Measurements from ENCODE around the gene ARHGAP18. TPM values are rescaled to one million over a fixed set of nuclear protein-coding genes. Genes with fewer than 3 reads are reported as not detected.

ARHGAP18 gene
- total RNA-seq, 1 experiment from 2014 or later, result 64.5 TPM

- peak overlapping the region; percentile 31 for H3K27ac Mint-ChIP-seq (ENCODE audit: unreplicated experiment)
- no peaks in the 10 kb centered on the region for H3K9me3 Mint-ChIP-seq (ENCODE audit: low read depth, unreplicated experiment)
- no peak for DNase-seq
- H3K4me3 Mint-ChIP-seq (ENCODE audit: low read depth, unreplicated experiment), result no peak overlapping the region
- intact Hi-C loops (cut with micrococcal nuclease; ENCODE audit: unreplicated experiment), result no loop called here
- CTCF ChIA-PET, result no interaction called here
- TF ChIP-seq CTCF (IDR thresholded peaks at IDR 0.05; ENCODE audit: unreplicated experiment), result no peak
- no TSS peak for BruUV-seq (replicated peaks)
- H3K27me3 Mint-ChIP-seq (ENCODE audit: unreplicated experiment), result no peaks in the 10 kb centered on the region
- peaks cover 50% of the 10 kb centered on the region for H3K4me1 Mint-ChIP-seq (ENCODE audit: low read depth, unreplicated experiment)
- peaks cover 16% of the 10 kb centered on the region for H3K36me3 Mint-ChIP-seq (ENCODE audit: insufficient read depth, unreplicated experiment)
Observed at GRCh38 chr6:129661536-129662405, 48.2 kb downstream of the ARHGAP18 start.

GRCh38 chr6:129660346-129660676 lies 49.7 kb downstream of the ARHGAP18 start:
- H3K27me3 Mint-ChIP-seq (ENCODE audit: unreplicated experiment), result no peaks in the 10 kb centered on the region
- no peaks in the 10 kb centered on the region for H3K9me3 Mint-ChIP-seq (ENCODE audit: low read depth, unreplicated experiment)
- no TSS peak for BruUV-seq (replicated peaks)
- intact Hi-C loops (cut with micrococcal nuclease; ENCODE audit: unreplicated experiment), result no loop called here
- H3K27ac Mint-ChIP-seq (ENCODE audit: unreplicated experiment), result no peak overlapping the region
- H3K4me1 Mint-ChIP-seq (ENCODE audit: low read depth, unreplicated experiment), result peaks cover 57% of the 10 kb centered on the region
- no peak overlapping the region for H3K4me3 Mint-ChIP-seq (ENCODE audit: low read depth, unreplicated experiment)
- H3K36me3 Mint-ChIP-seq (ENCODE audit: insufficient read depth, unreplicated experiment), result peaks cover 25% of the 10 kb centered on the region
- no peak for TF ChIP-seq CTCF (IDR thresholded peaks at IDR 0.05; ENCODE audit: unreplicated experiment)
- DNase-seq, result no peak
- CTCF ChIA-PET, result no interaction called here

GRCh38 chr6:129659590-129660345 lies 50.2 kb downstream of the ARHGAP18 start:
- no peak overlapping the region for H3K4me3 Mint-ChIP-seq (ENCODE audit: low read depth, unreplicated experiment)
- no peak overlapping the region for H3K27ac Mint-ChIP-seq (ENCODE audit: unreplicated experiment)
- H3K36me3 Mint-ChIP-seq (ENCODE audit: insufficient read depth, unreplicated experiment), result peaks cover 30% of the 10 kb centered on the region
- BruUV-seq (replicated peaks), result no TSS peak
- peaks cover 60% of the 10 kb centered on the region for H3K4me1 Mint-ChIP-seq (ENCODE audit: low read depth, unreplicated experiment)
- CTCF ChIA-PET, result no interaction called here
- intact Hi-C loops (cut with micrococcal nuclease; ENCODE audit: unreplicated experiment), result no loop called here
- DNase-seq, result no peak
- no peaks in the 10 kb centered on the region for H3K9me3 Mint-ChIP-seq (ENCODE audit: low read depth, unreplicated experiment)
- TF ChIP-seq CTCF (IDR thresholded peaks at IDR 0.05; ENCODE audit: unreplicated experiment), result no peak
- H3K27me3 Mint-ChIP-seq (ENCODE audit: unreplicated experiment), result no peaks in the 10 kb centered on the region

GRCh38 chr6:129659167-129659566 lies 50.8 kb downstream of the ARHGAP18 start:
- Mint-ChIP-seq H3K4me1 (ENCODE audit: low read depth, unreplicated experiment) (peaks cover 60% of the 10 kb centered on the region), H3K9me3 (ENCODE audit: low read depth, unreplicated experiment) (peaks cover 3% of the 10 kb centered on the region), H3K36me3 (ENCODE audit: insufficient read depth, unreplicated experiment) (peaks cover 35% of the 10 kb centered on the region), H3K4me3 (ENCODE audit: low read depth, unreplicated experiment) (no peak overlapping the region), H3K27ac (ENCODE audit: unreplicated experiment) (no peak overlapping the region), H3K27me3 (ENCODE audit: unreplicated experiment) (no peaks in the 10 kb centered on the region)
- DNase-seq, result no peak
- CTCF ChIA-PET, result no interaction called here
- no peak for TF ChIP-seq CTCF (IDR thresholded peaks at IDR 0.05; ENCODE audit: unreplicated experiment)
- intact Hi-C loops (cut with micrococcal nuclease; ENCODE audit: unreplicated experiment), result no loop called here
- no TSS peak for BruUV-seq (replicated peaks)
